Gastrocnemius medialis (tissue), 4 donors: ENCODE measurements around the gene GSK3A.

Experiments used
- CTCF ChIP-seq, 5 experiments: fragments of 450-650 bp in 3 of 5; fragments of 200-600 bp in 2 of 5; sonication (generic) in 2 of 5; IDR thresholded peaks in 4 of 5; conservative IDR thresholded peaks in 1 of 5; 1 replicate in 4 of 5; 2 replicates in 1 of 5; pipeline ENCODE4 v1.5.1; 2016 to 2019; ENCODE audit warnings: antibody characterized with exemption in 5 of 5, mild to moderate bottlenecking in 3 of 5, moderate library complexity in 3 of 5
- POLR2A ChIP-seq, 2 donors: fragments of 450-650 bp; IDR thresholded peaks; one replicate each; pipeline ENCODE4 v1.6.1; 2017; ENCODE audit warnings: antibody characterized with exemption in 2 of 2, mild to moderate bottlenecking in 2 of 2, moderate library complexity in 2 of 2

GRCh38 chr19:42250666-42251531 is 8.5 kb upstream of the GSK3A start:
- TF ChIP-seq CTCF (IDR thresholded peaks at IDR 0.05 in 4 of 5, conservative IDR thresholded peaks at IDR 0.05 in 1 of 5) (no peak), POLR2A (IDR thresholded peaks at IDR 0.05) (no peak)
